ENCODE results near the gene GALNS. TPM values are rescaled to one million over a fixed set of nuclear protein-coding genes. Genes with fewer than 3 reads are reported as not detected.
"Not testable (repeated sequence)": the region's sequence is repeated elsewhere in the genome, so short reads cannot be mapped to it uniquely, and the experiment has no call there.

GALNS gene
- total RNA-seq, 1 donor from 2014 or later = 24.7 TPM

DNA sequence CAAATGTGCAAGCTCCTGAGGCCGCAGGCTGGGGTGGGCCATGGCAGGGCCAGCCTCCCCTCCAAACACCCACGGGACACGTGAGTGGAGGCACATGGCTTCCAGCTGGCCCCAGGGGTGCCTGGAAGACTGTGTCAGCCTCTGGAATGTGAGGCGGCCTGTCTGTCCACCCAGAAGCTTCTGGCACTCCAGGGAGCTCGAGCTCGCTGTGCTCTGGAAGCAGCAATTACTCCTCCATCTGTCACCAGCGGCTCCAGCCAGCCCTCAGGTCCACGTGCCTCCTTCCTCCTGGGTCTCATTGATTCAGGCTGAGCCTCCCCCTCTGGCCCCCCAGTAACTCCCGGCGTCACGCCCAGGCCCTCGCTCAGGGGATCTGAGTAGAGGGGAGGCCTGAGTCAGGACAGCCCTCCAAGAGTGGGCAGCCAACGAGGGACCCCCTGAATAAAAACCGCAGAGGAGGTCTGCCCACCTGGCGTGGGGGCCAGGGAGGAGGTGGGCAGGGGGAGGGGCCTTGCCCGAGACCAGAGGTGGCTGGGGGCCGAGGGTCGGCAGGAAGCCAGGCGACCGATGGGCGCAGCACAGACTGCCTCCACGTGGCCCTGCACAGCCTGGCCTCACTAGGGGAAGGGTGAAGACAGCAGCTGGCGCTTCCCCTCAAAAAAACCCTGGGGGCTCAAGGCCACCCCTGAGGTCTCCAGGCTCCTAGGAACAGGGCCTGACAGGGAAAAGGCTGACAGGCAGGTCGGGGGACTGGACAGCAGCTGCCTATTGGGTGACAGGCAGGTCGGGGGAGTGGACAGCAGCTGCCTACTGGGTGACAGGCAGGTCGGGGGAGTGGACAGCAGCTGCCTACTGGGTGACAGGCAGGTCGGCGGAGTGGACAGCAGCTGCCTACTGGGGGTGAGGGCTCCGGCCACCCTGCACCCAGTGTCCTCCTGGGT lies 83.6 kb downstream of the GALNS start:
- no peaks in the 10 kb centered on the region for H3K9me3 Mint-ChIP-seq (ENCODE audit: unreplicated experiment)
- TF ChIP-seq CTCF (IDR thresholded peaks at IDR 0.05; ENCODE audit: unreplicated experiment) = no peak
- H3K4me1 Mint-ChIP-seq (ENCODE audit: unreplicated experiment) = peaks cover 13% of the 10 kb centered on the region
- no peak for DNase-seq (ENCODE audit: low spot score)
- peaks cover 4% of the 10 kb centered on the region for H3K27me3 Mint-ChIP-seq (ENCODE audit: unreplicated experiment)
- no peaks in the 10 kb centered on the region for H3K36me3 Mint-ChIP-seq (ENCODE audit: low read depth, unreplicated experiment)
- no peak overlapping the region for H3K4me3 Mint-ChIP-seq (ENCODE audit: unreplicated experiment)
- no peak overlapping the region for H3K27ac Mint-ChIP-seq (ENCODE audit: unreplicated experiment)

GRCh38 chr16:88771781-88772180 lies 85.0 kb downstream of the GALNS start:
- H3K4me1 Mint-ChIP-seq (ENCODE audit: unreplicated experiment) = peaks cover 21% of the 10 kb centered on the region
- H3K36me3 Mint-ChIP-seq (ENCODE audit: low read depth, unreplicated experiment); DNase-seq (ENCODE audit: low spot score); H3K27ac Mint-ChIP-seq (ENCODE audit: unreplicated experiment); H3K9me3 Mint-ChIP-seq (ENCODE audit: unreplicated experiment); H3K4me3 Mint-ChIP-seq (ENCODE audit: unreplicated experiment); H3K27me3 Mint-ChIP-seq (ENCODE audit: unreplicated experiment): not testable (repeated sequence)

DNA sequence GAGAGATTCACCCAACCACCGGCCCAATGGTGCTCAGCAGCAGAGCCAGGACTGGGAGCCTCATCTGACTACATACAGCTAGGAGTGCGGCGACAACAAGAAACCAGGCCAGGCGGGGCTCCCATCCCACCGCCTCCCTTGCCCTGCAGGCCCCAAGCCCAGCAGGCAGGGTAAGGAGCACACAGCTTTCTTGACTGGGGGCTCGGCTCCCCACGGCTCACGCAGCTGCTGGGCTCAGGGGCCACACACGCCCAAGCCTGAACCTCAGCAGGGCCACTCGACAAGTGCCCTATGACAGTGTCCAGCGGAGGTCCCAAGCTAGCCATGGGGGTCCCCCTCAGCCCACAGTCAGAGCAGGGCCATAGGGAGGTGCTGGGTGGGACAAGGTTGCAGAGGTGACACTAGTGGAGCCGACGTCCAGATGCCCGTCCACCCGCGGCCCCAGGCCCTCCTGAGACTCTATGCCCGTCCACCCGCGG lies 85.4 kb downstream of the GALNS start:
- Mint-ChIP-seq H3K9me3 (ENCODE audit: unreplicated experiment) (no peaks in the 10 kb centered on the region), H3K4me1 (ENCODE audit: unreplicated experiment) (peaks cover 22% of the 10 kb centered on the region), H3K27ac (ENCODE audit: unreplicated experiment) (no peak overlapping the region), H3K27me3 (ENCODE audit: unreplicated experiment) (peaks cover 8% of the 10 kb centered on the region), H3K36me3 (ENCODE audit: low read depth, unreplicated experiment) (no peaks in the 10 kb centered on the region), H3K4me3 (ENCODE audit: unreplicated experiment) (no peak overlapping the region)
- DNase-seq (ENCODE audit: low spot score) = no peak
- TF ChIP-seq CTCF (IDR thresholded peaks at IDR 0.05; ENCODE audit: unreplicated experiment) = no peak

DNA sequence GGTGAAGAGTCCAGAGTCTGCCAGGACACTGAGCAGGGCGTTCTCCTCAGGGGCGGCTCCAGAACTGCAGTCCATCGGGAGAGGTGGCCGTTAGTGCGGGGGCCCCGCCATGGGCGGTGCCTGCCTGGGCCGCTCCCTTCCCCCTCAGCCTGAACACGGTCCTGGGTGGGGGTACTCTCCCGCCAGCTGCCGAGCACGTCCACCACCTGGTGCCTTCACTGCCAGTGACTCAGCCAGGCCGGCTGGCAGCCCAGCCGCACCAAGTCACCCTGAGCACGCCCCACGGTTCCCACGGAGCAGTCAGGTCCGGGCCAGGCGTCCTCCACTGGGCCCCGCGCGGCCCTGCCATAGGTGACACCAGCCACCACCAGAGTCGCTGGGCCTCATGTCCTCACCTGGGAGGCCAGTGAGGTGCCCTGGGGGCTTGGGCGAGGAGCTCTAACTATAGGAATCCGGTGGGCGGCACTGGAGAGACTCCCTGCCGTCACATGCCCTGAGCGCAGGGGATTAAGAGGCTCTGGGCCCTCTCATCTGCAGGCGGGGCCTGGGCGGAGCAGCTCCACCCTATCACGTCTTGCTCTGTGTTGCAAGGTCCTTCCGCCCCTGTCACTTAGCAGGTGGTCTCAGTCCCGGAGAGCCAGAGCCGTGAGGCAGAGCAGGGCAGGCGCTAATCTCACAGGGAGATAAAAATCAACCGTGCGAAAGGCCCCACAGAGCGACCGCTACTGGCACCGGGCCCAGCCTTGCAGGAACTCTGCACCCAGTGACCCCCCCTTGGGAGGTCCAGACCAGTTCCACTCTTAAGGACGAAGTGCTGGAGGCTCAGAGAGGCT lies 86.1 kb downstream of the GALNS start:
- Mint-ChIP-seq H3K4me1 (ENCODE audit: unreplicated experiment) (peaks cover 22% of the 10 kb centered on the region), H3K27ac (ENCODE audit: unreplicated experiment) (no peak overlapping the region), H3K36me3 (ENCODE audit: low read depth, unreplicated experiment) (no peaks in the 10 kb centered on the region)

More for the DNA sequence above, 86.1 kb downstream of the GALNS start:
- no peak for TF ChIP-seq CTCF (IDR thresholded peaks at IDR 0.05; ENCODE audit: unreplicated experiment)
- DNase-seq (ENCODE audit: low spot score) = no peak
- Mint-ChIP-seq H3K9me3 (ENCODE audit: unreplicated experiment) (no peaks in the 10 kb centered on the region), H3K27me3 (ENCODE audit: unreplicated experiment) (peaks cover 8% of the 10 kb centered on the region), H3K4me3 (ENCODE audit: unreplicated experiment) (no peak overlapping the region)

Measured in endothelial cell (in vitro differentiated cells).